Fibroblast of villous mesenchyme (primary cell): ENCODE measurements around the gene CATSPER1. TPM values are rescaled to one million over a fixed set of nuclear protein-coding genes. Genes with fewer than 3 reads are reported as not detected.
"Not testable (repeated sequence)": the region's sequence is repeated elsewhere in the genome, so short reads cannot be mapped to it uniquely, and the experiment has no call there.

Experiments
- DNase-seq: peaks from one replicate; pipeline ENCODE4 v3.0.0-alpha.2; 2010; ENCODE audit warnings: low read depth
- H3K4me3 ChIP-seq: 2 replicates; pipeline ENCODE4 v1.5.1; 2011; ENCODE audit warnings: low read depth, mild to moderate bottlenecking, low read length
- CTCF ChIP-seq: IDR thresholded peaks from 2 replicates; pipeline ENCODE4 v1.5.1; 2012; ENCODE audit warnings: low read depth, mild to moderate bottlenecking, low read length; ENCODE audit not compliant: insufficient read depth
- total RNA-seq: library from RNA; depleted of rRNA; stranded (reverse); fragments of >200 nt; gene quantifications from 2 replicates; pipeline ENCODE4 v1.2.3, GENCODE V29; 2012

The CATSPER1 gene
- total RNA-seq, 1 donor, result 0.43 TPM

GRCh38 chr11:66014804-66015453 lies 11.3 kb downstream of the CATSPER1 start:
- no peak for DNase-seq
- no peak for TF ChIP-seq CTCF
- H3K4me3 ChIP-seq, result no peak overlapping the region

GRCh38 chr11:66013762-66014100 lies 12.5 kb downstream of the CATSPER1 start:
- DNase-seq, result no peak
- no peak for TF ChIP-seq CTCF
- H3K4me3 ChIP-seq, result no peak overlapping the region

- DNase-seq, result no peak
- H3K4me3 ChIP-seq, result no peak overlapping the region
- TF ChIP-seq CTCF, result no peak
Observed at GRCh38 chr11:66012946-66013761, 13.1 kb downstream of the CATSPER1 start.

- TF ChIP-seq CTCF, result no peak
- no peak for DNase-seq
- no peak overlapping the region for H3K4me3 ChIP-seq
Observed at GRCh38 chr11:66012371-66012945, 13.8 kb downstream of the CATSPER1 start.

GRCh38 chr11:66011785-66012303 lies 14.4 kb downstream of the CATSPER1 start, which contains the start of gene CST6:
Gene CST6 (plus strand): TSS chr11:66012008. CDS start chr11:66012045, 37 bp downstream.
- no peak within 1 kb of the TSS for H3K4me3 ChIP-seq
- no peak for TF ChIP-seq CTCF
- DNase-seq, result no peak

GRCh38 chr11:66011239-66011784 lies 15.0 kb downstream of the CATSPER1 start:
- no peak overlapping the region for H3K4me3 ChIP-seq
- no peak for TF ChIP-seq CTCF
- peak; percentile 15 for DNase-seq

- DNase-seq, H3K4me3 ChIP-seq: not testable (repeated sequence)
Observed at GRCh38 chr11:66010036-66010435, 16.2 kb downstream of the CATSPER1 start.
